Activated CD4-positive, alpha-beta T cell treated with anti-CD3 and anti-CD28 coated beads, Interleukin-10, Interleukin-2, amounts not matched to agents 100 ng/mL and 50 ng/mL, durations not matched to agents 16 hours and 8 hours (primary cell): ENCODE data around the gene XDH.
A peak's percentile ranks its signal among the peaks of the same experiment; 100 is the strongest.

Experiments
- DNase-seq: peaks from one replicate; pipeline ENCODE4 v3.0.0-alpha.2; 2020

The XDH gene

GRCh38 chr2:31363956-31364750, 50.4 kb downstream of the XDH start:
- DNase-seq = no peak

- DNase-seq = no peak
Measured at GRCh38 chr2:31362581-31362980, 52.0 kb downstream of the XDH start.

- no peak for DNase-seq
Measured at GRCh38 chr2:31359229-31359628, 55.3 kb downstream of the XDH start.

GRCh38 chr2:31354837-31355236, 59.7 kb downstream of the XDH start:
- DNase-seq = peak; percentile 21

GRCh38 chr2:31353179-31353578, 61.4 kb downstream of the XDH start:
- DNase-seq = no peak

- DNase-seq = no peak
Measured at GRCh38 chr2:31349684-31350083, 64.9 kb downstream of the XDH start.

GRCh38 chr2:31349160-31349559, 65.4 kb downstream of the XDH start:
- no peak for DNase-seq

- no peak for DNase-seq
Measured at GRCh38 chr2:31348618-31349017, 65.9 kb downstream of the XDH start.

GRCh38 chr2:31347750-31348149, 66.8 kb downstream of the XDH start:
- DNase-seq = no peak

- no peak for DNase-seq
Measured at GRCh38 chr2:31347319-31347718, 67.2 kb downstream of the XDH start.

GRCh38 chr2:31344447-31344846, 70.1 kb downstream of the XDH start:
- no peak for DNase-seq

GRCh38 chr2:31341351-31341750, 73.2 kb downstream of the XDH start:
- DNase-seq = no peak

GRCh38 chr2:31339696-31340095, 74.8 kb downstream of the XDH start:
- DNase-seq = no peak

- no peak for DNase-seq
Measured at GRCh38 chr2:31337860-31338259, 76.7 kb downstream of the XDH start.

GRCh38 chr2:31337197-31337596, 77.3 kb downstream of the XDH start:
- no peak for DNase-seq

GRCh38 chr2:31335921-31336585, 78.5 kb downstream of the XDH start:
- no peak for DNase-seq

GRCh38 chr2:31334311-31335026, 80.1 kb downstream of the XDH start:
- no peak for DNase-seq

GRCh38 chr2:31333527-31334183, 80.9 kb downstream of the XDH start:
- peak; percentile 85 for DNase-seq

GRCh38 chr2:31333046-31333445, 81.5 kb downstream of the XDH start:
- no peak for DNase-seq

GRCh38 chr2:31332521-31332920, 82.0 kb downstream of the XDH start:
- no peak for DNase-seq

GRCh38 chr2:31331156-31331555, 83.4 kb downstream of the XDH start:
- DNase-seq = no peak

- no peak for DNase-seq
Measured at GRCh38 chr2:31329081-31329625, 85.4 kb downstream of the XDH start.

GRCh38 chr2:31328026-31328425, 86.5 kb downstream of the XDH start:
- DNase-seq = no peak
